Suprapubic skin (tissue), 4 donors: ENCODE data around the gene RELN.

Experiments
- CTCF ChIP-seq, 2 donors: fragments of 200-600 bp in 1 of 2; fragments of 450-650 bp in 1 of 2; sonication (generic) in 1 of 2; IDR thresholded peaks; one replicate each; pipeline ENCODE4 v1.5.1; 2016 to 2019; ENCODE audit warnings: antibody characterized with exemption in 2 of 2, mild to moderate bottlenecking in 1 of 2, moderate library complexity in 1 of 2
- POLR2A ChIP-seq, 2 donors: fragments of 450-650 bp; IDR thresholded peaks; one replicate each; pipeline ENCODE4 v1.6.1; 2017; ENCODE audit warnings: antibody characterized with exemption in 2 of 2, mild to moderate bottlenecking in 2 of 2, moderate library complexity in 2 of 2
- POLR2AphosphoS5 ChIP-seq, 3 donors: sonication (generic); formaldehyde crosslinking; IDR thresholded peaks; one replicate each; pipeline ENCODE4 v1.6.1; 2017; ENCODE audit warnings: antibody characterized with exemption in 3 of 3

- no peak for TF ChIP-seq POLR2A (IDR thresholded peaks at IDR 0.05)
- TF ChIP-seq CTCF (IDR thresholded peaks at IDR 0.05), result no peak
- no peak for TF ChIP-seq POLR2AphosphoS5 (IDR thresholded peaks at IDR 0.05)
Observed at GRCh38 chr7:103466814-103467213, 522.6 kb downstream of the RELN start.
